Glutamatergic neuron (in vitro differentiated cells): ENCODE data around the gene MAZ. TPM values are rescaled to one million over a fixed set of nuclear protein-coding genes. Genes with fewer than 3 reads are reported as not detected.

Experiments
- DNase-seq: peaks from one replicate; pipeline ENCODE4 v3.0.0; 2022
- H3K27ac Mint-ChIP-seq: one replicate; pipeline ENCODE4 v1.8.0; 2020; ENCODE audit warnings: mild to moderate bottlenecking, mixed read lengths, inconsistent platforms; ENCODE audit not compliant: unreplicated experiment
- H3K27me3 Mint-ChIP-seq: one replicate; pipeline ENCODE4 v1.8.0; 2020; ENCODE audit warnings: mild to moderate bottlenecking, moderate library complexity, mixed read lengths, inconsistent platforms; ENCODE audit not compliant: unreplicated experiment
- H3K36me3 Mint-ChIP-seq: one replicate; pipeline ENCODE4 v1.8.0; 2020; ENCODE audit warnings: mild to moderate bottlenecking, mixed read lengths, inconsistent platforms; ENCODE audit not compliant: unreplicated experiment
- H3K4me1 Mint-ChIP-seq: one replicate; pipeline ENCODE4 v1.8.0; 2020; ENCODE audit warnings: mild to moderate bottlenecking, low read depth, mixed read lengths, inconsistent platforms; ENCODE audit not compliant: unreplicated experiment
- H3K4me3 Mint-ChIP-seq: one replicate; pipeline ENCODE4 v1.8.0; 2020; ENCODE audit warnings: mild to moderate bottlenecking, mixed read lengths, inconsistent platforms; ENCODE audit not compliant: unreplicated experiment
- H3K9me3 Mint-ChIP-seq: one replicate; pipeline ENCODE4 v1.8.0; 2020; ENCODE audit warnings: mild to moderate bottlenecking, moderate library complexity, mixed read lengths, inconsistent platforms; ENCODE audit not compliant: unreplicated experiment
- CTCF ChIP-seq: fragments of 200-600 bp; sonication (generic); IDR thresholded peaks from one replicate; pipeline ENCODE4 v1.5.0; 2021; ENCODE audit not compliant: partially characterized antibody, unreplicated experiment
- total RNA-seq: library from RNA; stranded (reverse); fragmentation: NEBNext Ultra II Directional; extraction: Animal tissue kit (Norgen Biotek cat#: 25700); gene quantifications from one replicate; pipeline ENCODE4 v1.2.1, GENCODE V29; 2021; ENCODE audit not compliant: unreplicated experiment

MAZ gene
- total RNA-seq, 1 donor from 2014 or later: 369 TPM

- no peak overlapping the region for H3K27ac Mint-ChIP-seq
- no peaks in the 10 kb centered on the region for H3K36me3 Mint-ChIP-seq
- H3K27me3 Mint-ChIP-seq: peaks cover 5% of the 10 kb centered on the region
- H3K4me1 Mint-ChIP-seq: peaks cover 12% of the 10 kb centered on the region
- H3K9me3 Mint-ChIP-seq: peaks cover 2% of the 10 kb centered on the region
- H3K4me3 Mint-ChIP-seq: no peak overlapping the region
- no peak for TF ChIP-seq CTCF
- DNase-seq: no peak
Measured at GRCh38 chr16:29794231-29794710, 12.1 kb upstream of the MAZ start.

- Mint-ChIP-seq H3K27ac (peak overlapping the region; percentile 76), H3K4me3 (peak overlapping the region; percentile 40), H3K36me3 (no peaks in the 10 kb centered on the region), H3K4me1 (peaks cover 19% of the 10 kb centered on the region), H3K27me3 (peaks cover 16% of the 10 kb centered on the region), H3K9me3 (peaks cover 11% of the 10 kb centered on the region)
- no peak for DNase-seq
- no peak for TF ChIP-seq CTCF
Measured at GRCh38 chr16:29802416-29802935, 3.9 kb upstream of the MAZ start.

GRCh38 chr16:29804020-29804419, 2.3 kb upstream of the MAZ start:
- peaks cover 21% of the 10 kb centered on the region for H3K4me1 Mint-ChIP-seq
- H3K9me3 Mint-ChIP-seq: peaks cover 17% of the 10 kb centered on the region
- DNase-seq: no peak
- TF ChIP-seq CTCF: no peak
- peaks cover 24% of the 10 kb centered on the region for H3K27me3 Mint-ChIP-seq
- H3K27ac Mint-ChIP-seq: peak overlapping the region; percentile 98
- peak overlapping the region; percentile 93 for H3K4me3 Mint-ChIP-seq
- H3K36me3 Mint-ChIP-seq: no peaks in the 10 kb centered on the region

GRCh38 chr16:29804455-29805231, 1.7 kb upstream of the MAZ start:
- peak overlapping the region; percentile 100 for H3K4me3 Mint-ChIP-seq
- no peak for DNase-seq
- peaks cover 21% of the 10 kb centered on the region for H3K4me1 Mint-ChIP-seq

More at GRCh38 chr16:29804455-29805231, 1.7 kb upstream of the MAZ start:
- peak overlapping the region; percentile 100 for H3K27ac Mint-ChIP-seq
- H3K36me3 Mint-ChIP-seq: no peaks in the 10 kb centered on the region
- peaks cover 24% of the 10 kb centered on the region for H3K27me3 Mint-ChIP-seq
- H3K9me3 Mint-ChIP-seq: peaks cover 17% of the 10 kb centered on the region
- no peak for TF ChIP-seq CTCF
